Motor neuron (in vitro differentiated cells): ENCODE results near the gene PKD1L1. TPM values are rescaled to one million over a fixed set of nuclear protein-coding genes. Genes with fewer than 3 reads are reported as not detected.
A peak's percentile ranks its signal among the peaks of the same experiment; 100 is the strongest.

Experiments used
- ATAC-seq, 8 experiments: fragments of 200-7000 bp; cut with Tn5 transposase; replicated peaks in 6 of 8; 2 replicates each; pipeline ENCODE4 v1.8.0; 2021; ENCODE audit warnings: mild to moderate bottlenecking in 8 of 8, moderate library complexity in 8 of 8
- H3K27ac ChIP-seq, 2 donors: fragments of 250-450 bp; sonication (Bioruptor Pico); 2 replicates each; pipeline ENCODE4 v1.9.0; 2021; ENCODE audit warnings: antibody characterized with exemption in 2 of 2, mild to moderate bottlenecking in 2 of 2, moderate library complexity in 1 of 2
- H3K4me1 ChIP-seq, 2 donors: fragments of 250-450 bp; sonication (Bioruptor Pico); replicated peaks in 1 of 2; 2 replicates each; pipeline ENCODE4 v1.6.1; 2021; ENCODE audit warnings: antibody characterized with exemption in 2 of 2, mild to moderate bottlenecking in 2 of 2, moderate library complexity in 1 of 2
- H3K4me3 ChIP-seq, 5 donors: fragments of 250-450 bp; sonication (Bioruptor Pico); 2 replicates each; pipeline ENCODE4 v1.9.0; 2021; ENCODE audit warnings: antibody characterized with exemption in 5 of 5, mild to moderate bottlenecking in 5 of 5, moderate library complexity in 4 of 5
- WGBS, 10 experiments: fragments of 450-650 bp; shearing (Covaris generic); methylation state at CpG; one replicate each; pipeline ENCODE4 v1.0.0; 2022; 5-methylcytosine and 5-hydroxymethylcytosine counted together
- in situ Hi-C, 9 experiments: fragments of 400-800 bp; cut with MboI; loops; one replicate each; pipeline ENCODE4 v1.15.0; 2021; ENCODE audit warnings: low sequenced_read_pairs in 9 of 9, low pct_unique_long_range_greater_than_20kb in 2 of 9; ENCODE audit not compliant: unreplicated experiment in 9 of 9
- total RNA-seq, 8 experiments: library from RNA; unstranded; fragments of 300-600 nt; gene quantifications; 2 replicates each; pipeline versions ENCODE4 v1.2.3 to v1.2.4, GENCODE V29; 2022

Gene PKD1L1
- total RNA-seq, 8 experiments from 2014 or later: 0.09 to 1.6 (median 0.32) TPM; not detected in 1

GRCh38 chr7:47889723-47890122 lies 58.5 kb downstream of the PKD1L1 start:
- H3K4me1 ChIP-seq: no peaks in the 10 kb centered on the region
- ATAC-seq: no peak
- WGBS, 10 experiments: 25 to 100% (median 96%) methylated on average over 1 to 5 of the region's 7 CpGs; no CpG with 5 or more reads in 5 of the 10 experiments
- no peak overlapping the region for H3K4me3 ChIP-seq
- in situ Hi-C loops: no loop called here
- no peak overlapping the region for H3K27ac ChIP-seq

- 50 to 100% (median 83%) methylated on average over 1 to 8 of the region's 18 CpGs; no CpG with 5 or more reads in 2 of the 10 experiments for WGBS, 10 experiments
- no peak overlapping the region for H3K4me3 ChIP-seq
- no peak overlapping the region for H3K27ac ChIP-seq
- no peaks in the 10 kb centered on the region for H3K4me1 ChIP-seq
- in situ Hi-C loops: no loop called here
- ATAC-seq: peak in 2 of 8 experiments; percentile 21 to 32
These were observed 59.6 kb downstream of the PKD1L1 start for GRCh38 chr7:47888371-47889265.

DNA sequence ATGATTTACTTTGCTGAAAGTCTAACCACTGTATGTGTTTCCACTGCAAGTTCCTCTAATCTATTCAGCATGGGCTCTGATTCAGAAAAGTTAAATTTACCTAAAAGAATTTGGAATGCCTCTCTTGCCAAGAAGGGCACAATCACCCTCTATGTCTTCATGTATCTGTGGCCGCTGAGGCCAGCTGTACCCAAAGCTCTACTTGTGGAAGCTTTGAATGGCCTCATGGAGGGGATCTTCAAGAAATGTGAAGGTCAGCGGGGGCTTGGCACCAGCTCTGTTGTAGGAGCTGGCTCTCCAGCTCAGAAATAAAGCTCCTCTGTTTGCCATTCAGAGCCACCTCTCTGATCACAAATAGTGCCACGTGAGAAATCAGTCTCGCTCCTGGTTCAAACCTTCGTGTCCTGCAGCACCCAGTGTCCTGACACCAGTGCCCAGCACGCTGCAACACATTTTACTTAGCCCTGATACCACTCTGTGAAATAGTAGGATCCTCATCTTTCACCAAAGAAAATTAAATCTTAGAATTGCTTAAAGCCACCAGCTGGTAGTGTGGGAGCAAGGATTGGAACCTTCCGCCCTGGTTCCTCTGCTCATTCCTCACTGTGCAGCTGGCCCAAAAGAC lies 61.1 kb downstream of the PKD1L1 start:
- no peak overlapping the region for H3K27ac ChIP-seq
- H3K4me1 ChIP-seq: no peaks in the 10 kb centered on the region
- ATAC-seq: no peak
- in situ Hi-C loops: no loop called here
- no peak overlapping the region for H3K4me3 ChIP-seq
- 71 to 95% (median 88%) methylated on average over 1 to 6 of the region's 7 CpGs; no CpG with 5 or more reads in 5 of the 10 experiments for WGBS, 10 experiments

DNA sequence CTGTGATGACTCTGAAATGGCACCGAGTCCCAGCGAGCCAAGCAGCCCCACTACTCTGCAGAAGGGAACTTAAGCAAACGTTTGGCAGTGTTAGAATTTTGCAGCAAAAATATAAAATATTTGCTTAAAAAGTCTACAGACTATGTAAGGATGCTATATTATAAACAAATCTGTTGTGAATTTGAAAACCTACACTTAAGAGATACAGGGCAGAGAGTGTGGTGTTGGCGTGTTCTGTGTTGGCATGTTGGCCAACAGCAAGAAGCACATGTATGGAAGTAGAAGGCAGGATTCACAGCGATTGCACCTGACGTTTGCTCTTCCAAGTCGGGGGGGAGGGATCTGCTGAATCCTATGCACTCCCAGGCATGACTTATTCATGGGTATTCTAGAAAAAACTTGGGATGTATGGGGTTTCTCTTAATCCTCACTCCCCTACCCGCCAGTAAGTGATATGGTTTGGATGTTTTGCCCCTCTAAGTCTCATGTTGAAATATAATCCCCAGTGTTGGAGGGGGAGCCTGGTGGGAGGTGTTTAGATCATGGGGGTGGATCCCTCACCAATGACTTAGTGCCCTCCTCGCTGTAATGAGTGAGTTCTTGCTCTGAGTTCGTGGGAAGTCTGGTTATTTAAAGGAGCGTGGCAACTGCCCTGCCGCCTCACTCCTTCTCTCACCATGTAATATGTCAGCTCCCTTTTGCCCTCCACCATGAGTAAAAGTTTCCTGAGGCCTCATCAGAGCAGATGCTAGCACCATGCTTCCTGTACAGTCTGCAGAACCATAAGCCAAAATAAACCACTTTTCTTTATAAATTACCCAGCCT lies 62.1 kb downstream of the PKD1L1 start:
- ATAC-seq: no peak
- H3K4me3 ChIP-seq: no peak overlapping the region
- no peaks in the 10 kb centered on the region for H3K4me1 ChIP-seq
- in situ Hi-C loops: no loop called here
- H3K27ac ChIP-seq: no peak overlapping the region
- 40 to 100% (median 66%) methylated on average over 2 to 9 of the region's 12 CpGs for WGBS, 10 experiments

GRCh38 chr7:47885309-47885986 lies 62.8 kb downstream of the PKD1L1 start:
- no peak overlapping the region for H3K27ac ChIP-seq
- in situ Hi-C loops: no loop called here
- peak in 1 of 8 experiments; percentile 31 for ATAC-seq
- H3K4me1 ChIP-seq: no peaks in the 10 kb centered on the region
- 34 to 88% (median 65%) methylated on average over 1 to 9 of the region's 10 CpGs; no CpG with 5 or more reads in 1 of the 10 experiments for WGBS, 10 experiments
- no peak overlapping the region for H3K4me3 ChIP-seq

- 20 to 100% (median 56%) methylated on average over 1 to 2 of the region's 2 CpGs; no CpG with 5 or more reads in 4 of the 10 experiments for WGBS, 10 experiments
These were observed 63.6 kb downstream of the PKD1L1 start for GRCh38 chr7:47884675-47885074.

GRCh38 chr7:47882635-47883034 lies 65.6 kb downstream of the PKD1L1 start:
- WGBS, 10 experiments: 43 to 100% (median 70%) methylated on average over 1 to 2 of the region's 3 CpGs; no CpG with 5 or more reads in 6 of the 10 experiments
- ATAC-seq: no peak
- in situ Hi-C loops: no loop called here
- H3K4me1 ChIP-seq: no peaks in the 10 kb centered on the region
- no peak overlapping the region for H3K27ac ChIP-seq
- H3K4me3 ChIP-seq: no peak overlapping the region

More at GRCh38 chr7:47884675-47885074, 63.6 kb downstream of the PKD1L1 start:
- peak in 2 of 8 experiments; percentile 16 to 18 for ATAC-seq
- in situ Hi-C loops: no loop called here
- Histone ChIP-seq H3K4me1 (no peaks in the 10 kb centered on the region), H3K27ac (no peak overlapping the region), H3K4me3 (no peak overlapping the region)

- ATAC-seq: no peak
- no peaks in the 10 kb centered on the region for H3K4me1 ChIP-seq
- H3K4me3 ChIP-seq: no peak overlapping the region
- 0 to 100% (median 83%) methylated on average over 1 to 4 of the region's 4 CpGs for WGBS, 10 experiments
- H3K27ac ChIP-seq: no peak overlapping the region
- in situ Hi-C loops: no loop called here
These were observed 67.0 kb downstream of the PKD1L1 start for GRCh38 chr7:47881256-47881655.

DNA sequence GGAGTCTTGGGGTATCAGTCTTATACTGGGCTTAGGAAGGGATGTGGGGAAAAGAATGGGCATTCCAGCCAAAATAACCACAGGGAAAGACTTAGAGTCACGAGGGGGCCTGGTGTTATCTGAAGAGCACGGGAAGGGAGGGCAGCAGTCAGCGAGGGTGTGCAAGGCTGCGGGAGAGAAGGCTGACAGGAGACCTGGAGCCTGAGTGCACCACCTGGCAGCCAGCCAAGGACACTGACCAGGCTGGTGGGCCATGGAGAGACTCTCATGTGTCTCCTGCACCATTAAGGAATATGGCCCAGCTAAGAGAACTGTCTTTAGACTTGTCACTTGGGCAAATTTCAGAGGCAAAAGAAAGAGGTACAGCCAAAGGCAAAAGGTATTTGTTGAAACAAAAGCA lies 69.6 kb downstream of the PKD1L1 start:
- ATAC-seq: no peak
- Histone ChIP-seq H3K27ac (no peak overlapping the region), H3K4me1 (no peaks in the 10 kb centered on the region), H3K4me3 (no peak overlapping the region)
- in situ Hi-C loops: no loop called here
- WGBS, 10 experiments: 55 to 84% (median 60%) methylated on average over 1 to 4 of the region's 4 CpGs; no CpG with 5 or more reads in 3 of the 10 experiments

- no peak for ATAC-seq
- Histone ChIP-seq H3K4me3 (no peak overlapping the region), H3K27ac (no peak overlapping the region), H3K4me1 (no peaks in the 10 kb centered on the region)
- WGBS, 10 experiments: 79 to 100% (median 91%) methylated on average over 2 to 7 of the region's 10 CpGs; no CpG with 5 or more reads in 4 of the 10 experiments
- in situ Hi-C loops: no loop called here
These were observed 70.9 kb downstream of the PKD1L1 start for GRCh38 chr7:47877336-47877735.

DNA sequence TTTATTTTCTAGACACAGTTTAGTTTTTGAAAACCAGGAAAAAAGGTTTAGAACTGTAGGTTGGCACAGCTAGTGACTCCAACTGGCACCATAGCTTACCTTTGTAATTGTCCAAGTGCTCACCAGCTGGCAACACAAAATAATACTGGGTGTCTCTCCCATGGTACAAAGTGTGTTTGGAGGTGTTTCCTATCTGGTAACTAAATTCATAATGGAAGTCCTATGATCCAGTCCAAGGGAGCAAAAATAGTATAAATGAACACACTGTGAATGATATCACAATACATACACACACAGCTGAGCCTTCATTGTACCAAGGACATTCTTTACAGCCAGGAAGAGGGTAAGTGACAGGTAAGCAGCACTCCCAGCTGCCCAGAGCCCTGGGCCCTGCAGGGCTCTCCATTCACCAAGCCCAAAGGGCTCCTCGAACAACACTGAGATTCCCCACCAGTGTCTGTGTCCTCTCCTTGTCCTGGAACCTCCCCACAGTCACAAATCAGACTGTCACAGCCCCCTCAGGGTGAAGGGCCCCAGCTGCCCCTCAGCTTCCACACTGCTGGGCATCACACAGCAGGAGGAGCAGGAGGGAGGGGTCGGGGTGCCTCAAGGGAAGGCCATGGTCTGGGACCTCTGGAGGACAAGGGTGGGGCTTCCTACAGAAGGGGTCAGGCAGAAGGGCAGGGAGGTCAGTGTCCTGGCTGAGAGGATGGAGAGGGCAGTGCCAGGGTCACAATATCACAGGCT lies 72.1 kb downstream of the PKD1L1 start:
- no peaks in the 10 kb centered on the region for H3K4me1 ChIP-seq
- WGBS, 10 experiments: 80 to 100% methylated on average over 1 of the region's 2 CpGs; no CpG with 5 or more reads in 8 of the 10 experiments
- ATAC-seq: no peak
- H3K27ac ChIP-seq: no peak overlapping the region
- H3K4me3 ChIP-seq: no peak overlapping the region
- in situ Hi-C loops: no loop called here

- ATAC-seq: no peak
- Histone ChIP-seq H3K27ac (no peak overlapping the region), H3K4me1 (no peaks in the 10 kb centered on the region), H3K4me3 (no peak overlapping the region)
- in situ Hi-C loops: no loop called here
These were observed 72.9 kb downstream of the PKD1L1 start for GRCh38 chr7:47875406-47875805.
